ENCODE data around the gene S100A14. TPM values are rescaled to one million over a fixed set of nuclear protein-coding genes. Genes with fewer than 3 reads are reported as not detected.

S100A14 gene
- total RNA-seq, 1 experiment from 2014 or later = 0.63 TPM

GRCh38 chr1:153609585-153609907, 6.6 kb downstream of the S100A14 start:
- Histone ChIP-seq H2BK120ac (ENCODE audit: low read depth, low read length, poor library complexity, severe bottlenecking) (no peak overlapping the region), H2BK20ac (ENCODE audit: low read depth, low read length, poor library complexity, severe bottlenecking) (no peak overlapping the region), H2BK15ac (ENCODE audit: low read depth, low read length) (no peak overlapping the region), H3K79me1 (ENCODE audit: insufficient read depth, low read depth, low read length, poor library complexity, severe bottlenecking) (no peaks in the 10 kb centered on the region), H3K4ac (ENCODE audit: low read depth, low read length) (no peak overlapping the region), H4K91ac (ENCODE audit: insufficient read length, low read depth, low read length) (no peak overlapping the region), H2BK12ac (ENCODE audit: insufficient read length, low read depth, low read length) (no peak overlapping the region), H3K4me1 (ENCODE audit: insufficient read depth, low read length) (peaks cover 9% of the 10 kb centered on the region; the same call in 1 of the 2 replicates), H4K5ac (ENCODE audit: insufficient read length, low read depth, low read length) (no peak overlapping the region), H3K23me2 (ENCODE audit: insufficient read length, low read depth, low read length, poor library complexity, severe bottlenecking) (peaks cover 3% of the 10 kb centered on the region), H2BK5ac (ENCODE audit: insufficient read length, low read length) (no peak overlapping the region), H3K9me3 (ENCODE audit: control insufficient read depth, low read depth, low read length) (no peaks in the 10 kb centered on the region), H3K23ac (ENCODE audit: insufficient read length, low read depth, low read length) (no peak overlapping the region), H3K27ac (ENCODE audit: insufficient read length, low read depth, low read length) (no peak overlapping the region), H3K18ac (ENCODE audit: insufficient read length, low read depth, low read length) (no peak overlapping the region), H3K27me3 (ENCODE audit: insufficient read depth, low read length) (no peaks in the 10 kb centered on the region), H4K20me1 (ENCODE audit: control insufficient read depth, insufficient read depth, insufficient read length) (no peaks in the 10 kb centered on the region), H2AFZ (ENCODE audit: low read length) (no peak overlapping the region), H4K8ac (replicated peaks; ENCODE audit: insufficient read length, low read depth, low read length) (no peak overlapping the region), H3K4me2 (ENCODE audit: insufficient read depth, insufficient read length, low read length) (no peak overlapping the region), H2AK5ac (ENCODE audit: insufficient read length, low read length) (no peak overlapping the region), H3K79me2 (ENCODE audit: insufficient read depth, low read length) (no peaks in the 10 kb centered on the region), H3T11ph (ENCODE audit: low read length) (no peak overlapping the region), H3K14ac (ENCODE audit: insufficient read depth, low read length) (no peak overlapping the region), H3K9ac (ENCODE audit: extremely low read depth, insufficient read length, low read length) (no peak overlapping the region), H3K56ac (ENCODE audit: insufficient read length, low read depth, low read length) (no peak overlapping the region)
- WGBS (ENCODE audit: extremely low coverage, insufficient read length, low lambda C conversion rate) = no CpG with 5 or more reads among the region's 6 CpGs
- no peak for DNase-seq
- TF ChIP-seq CTCF (conservative IDR thresholded peaks at IDR 0.05) = no peak
- Mint-ChIP-seq H3K27ac (peak overlapping the region in 2 of 3 experiments; percentile 38 to 96; a peak in 2 of 7 replicates), H3K36me3 (ENCODE audit: insufficient read depth in 1 of 3, low read depth in 3 of 3) (peaks cover 0 to 6% (median 4%) of the 10 kb centered on the region in 3 experiments; a peak in 3 of 7 replicates), H3K4me1 (peaks cover 38 to 55% of the 10 kb centered on the region in 2 experiments), H3K27me3 (ENCODE audit: low read depth) (peaks cover 2% of the 10 kb centered on the region), H3K4me3 (peak overlapping the region in 1 of 2 experiments; percentile 60; a peak in 1 of 5 replicates), H3K9me3 (no peaks in the 10 kb centered on the region)
